ENCODE measurements around the gene BRCC3.

The BRCC3 gene

DNA sequence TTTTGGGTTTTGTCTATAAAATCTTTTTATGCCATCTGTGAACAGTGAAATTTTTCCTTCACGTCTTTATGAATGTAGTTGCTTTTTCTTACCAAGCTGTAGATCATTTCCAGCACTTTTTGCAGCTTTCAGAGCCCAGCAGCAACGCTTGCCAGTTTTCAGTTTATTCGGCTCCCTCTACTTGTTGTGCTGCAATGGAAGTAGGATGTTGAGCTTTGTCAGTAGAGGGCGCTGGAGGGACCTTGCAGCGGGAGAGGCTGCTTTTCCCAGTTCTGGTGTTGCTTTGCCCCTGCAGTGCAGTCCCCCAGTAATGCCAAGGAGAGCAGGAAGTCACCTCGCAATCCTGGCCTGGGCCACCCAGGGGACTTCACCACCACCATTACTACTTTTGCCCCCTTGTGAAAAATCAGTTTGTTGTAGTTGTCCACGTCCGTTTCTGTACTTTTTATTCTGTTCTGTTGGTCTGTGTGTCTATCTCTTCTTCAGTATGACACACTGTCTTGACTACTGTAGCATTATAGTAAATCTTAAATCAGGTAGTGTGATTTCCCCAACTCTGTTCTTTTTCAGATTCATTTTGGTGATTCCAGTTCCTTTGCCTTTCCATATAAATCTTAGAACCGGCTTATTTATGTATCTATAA is 22.2 kb upstream of the BRCC3 start:
- peaks cover 17% of the 10 kb centered on the region for H3K36me3 Mint-ChIP-seq (ENCODE audit: low read depth)
- DNase-seq (ENCODE audit: low spot score): no peak
- peaks cover 19% of the 10 kb centered on the region for H3K4me1 Mint-ChIP-seq (ENCODE audit: low read depth)
- H3K27me3 Mint-ChIP-seq (ENCODE audit: low read depth): no peaks in the 10 kb centered on the region
- H3K9me3 Mint-ChIP-seq: no peaks in the 10 kb centered on the region
- H3K4me3 Mint-ChIP-seq: no peak overlapping the region
- H3K27ac Mint-ChIP-seq: no peak overlapping the region

GRCh38 chrX:155052738-155053498 is 18.4 kb upstream of the BRCC3 start:
- H3K27ac Mint-ChIP-seq: peak overlapping the region; percentile 44
- peaks cover 20% of the 10 kb centered on the region for H3K36me3 Mint-ChIP-seq (ENCODE audit: low read depth)

GRCh38 chrX:155053656-155054055 is 17.7 kb upstream of the BRCC3 start:
- Mint-ChIP-seq H3K36me3 (ENCODE audit: low read depth) (peaks cover 20% of the 10 kb centered on the region), H3K27ac (peak overlapping the region; percentile 44), H3K27me3 (ENCODE audit: low read depth) (no peaks in the 10 kb centered on the region), H3K4me1 (ENCODE audit: low read depth) (peaks cover 30% of the 10 kb centered on the region), H3K4me3 (no peak overlapping the region), H3K9me3 (no peaks in the 10 kb centered on the region)
- no peak for DNase-seq (ENCODE audit: low spot score)

More at GRCh38 chrX:155052738-155053498, 18.4 kb upstream of the BRCC3 start:
- Mint-ChIP-seq H3K9me3 (no peaks in the 10 kb centered on the region), H3K4me3 (no peak overlapping the region), H3K27me3 (ENCODE audit: low read depth) (no peaks in the 10 kb centered on the region), H3K4me1 (ENCODE audit: low read depth) (peaks cover 31% of the 10 kb centered on the region)
- DNase-seq (ENCODE audit: low spot score): no peak

- no peak overlapping the region for H3K4me3 Mint-ChIP-seq
- no peak overlapping the region for H3K27ac Mint-ChIP-seq
These were observed 17.1 kb upstream of the BRCC3 start for GRCh38 chrX:155054255-155054654.

DNA sequence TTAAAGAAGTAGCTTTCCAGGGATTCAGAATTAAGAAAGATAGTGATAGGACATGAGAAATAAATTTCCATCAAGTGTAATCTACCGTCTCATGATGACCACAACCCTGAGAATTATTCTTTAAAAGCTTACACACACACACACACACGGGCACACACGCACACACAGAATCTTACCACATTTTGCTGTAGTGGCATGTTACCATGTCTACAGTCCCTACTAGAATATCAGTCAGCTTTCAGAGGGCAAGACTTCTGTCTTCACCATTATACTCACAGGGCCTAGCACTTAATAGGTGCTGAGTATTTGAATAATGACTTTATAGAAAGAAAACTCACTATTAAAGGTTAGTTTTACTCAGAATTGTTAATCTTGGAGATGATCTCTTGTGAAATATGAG is 15.8 kb upstream of the BRCC3 start:
- no peak overlapping the region for H3K4me3 Mint-ChIP-seq
- no peaks in the 10 kb centered on the region for H3K27me3 Mint-ChIP-seq (ENCODE audit: low read depth)
- H3K36me3 Mint-ChIP-seq (ENCODE audit: low read depth): peaks cover 19% of the 10 kb centered on the region
- no peak overlapping the region for H3K27ac Mint-ChIP-seq
- H3K9me3 Mint-ChIP-seq: no peaks in the 10 kb centered on the region
- no peak for DNase-seq (ENCODE audit: low spot score)
- H3K4me1 Mint-ChIP-seq (ENCODE audit: low read depth): peaks cover 22% of the 10 kb centered on the region

More at GRCh38 chrX:155054255-155054654, 17.1 kb upstream of the BRCC3 start:
- H3K4me1 Mint-ChIP-seq (ENCODE audit: low read depth): peaks cover 27% of the 10 kb centered on the region
- no peaks in the 10 kb centered on the region for H3K27me3 Mint-ChIP-seq (ENCODE audit: low read depth)
- peaks cover 19% of the 10 kb centered on the region for H3K36me3 Mint-ChIP-seq (ENCODE audit: low read depth)
- no peak for DNase-seq (ENCODE audit: low spot score)
- no peaks in the 10 kb centered on the region for H3K9me3 Mint-ChIP-seq

GRCh38 chrX:155056471-155056870 is 14.8 kb upstream of the BRCC3 start:
- DNase-seq (ENCODE audit: low spot score): no peak
- peaks cover 20% of the 10 kb centered on the region for H3K4me1 Mint-ChIP-seq (ENCODE audit: low read depth)
- H3K9me3 Mint-ChIP-seq: no peaks in the 10 kb centered on the region
- peak overlapping the region; percentile 62 for H3K27ac Mint-ChIP-seq
- H3K4me3 Mint-ChIP-seq: peak overlapping the region; percentile 73
- H3K27me3 Mint-ChIP-seq (ENCODE audit: low read depth): no peaks in the 10 kb centered on the region
- H3K36me3 Mint-ChIP-seq (ENCODE audit: low read depth): peaks cover 18% of the 10 kb centered on the region

GRCh38 chrX:155056877-155057792 is 14.2 kb upstream of the BRCC3 start:
- Mint-ChIP-seq H3K27ac (peak overlapping the region; percentile 62), H3K9me3 (no peaks in the 10 kb centered on the region), H3K36me3 (ENCODE audit: low read depth) (peaks cover 16% of the 10 kb centered on the region), H3K4me3 (peak overlapping the region; percentile 73), H3K4me1 (ENCODE audit: low read depth) (peaks cover 21% of the 10 kb centered on the region), H3K27me3 (ENCODE audit: low read depth) (no peaks in the 10 kb centered on the region)
- no peak for DNase-seq (ENCODE audit: low spot score)

- Mint-ChIP-seq H3K36me3 (ENCODE audit: low read depth) (peaks cover 7% of the 10 kb centered on the region), H3K4me1 (ENCODE audit: low read depth) (peaks cover 14% of the 10 kb centered on the region), H3K27ac (no peak overlapping the region), H3K27me3 (ENCODE audit: low read depth) (no peaks in the 10 kb centered on the region), H3K9me3 (no peaks in the 10 kb centered on the region), H3K4me3 (no peak overlapping the region)
- no peak for DNase-seq (ENCODE audit: low spot score)
These were observed 9.5 kb upstream of the BRCC3 start for GRCh38 chrX:155061760-155062159.

- Mint-ChIP-seq H3K4me1 (ENCODE audit: low read depth) (peaks cover 28% of the 10 kb centered on the region), H3K27me3 (ENCODE audit: low read depth) (no peaks in the 10 kb centered on the region), H3K27ac (no peak overlapping the region), H3K9me3 (no peaks in the 10 kb centered on the region), H3K36me3 (ENCODE audit: low read depth) (peaks cover 5% of the 10 kb centered on the region), H3K4me3 (no peak overlapping the region)
- no peak for DNase-seq (ENCODE audit: low spot score)
These were observed 6.1 kb upstream of the BRCC3 start for GRCh38 chrX:155065035-155065734.

DNA sequence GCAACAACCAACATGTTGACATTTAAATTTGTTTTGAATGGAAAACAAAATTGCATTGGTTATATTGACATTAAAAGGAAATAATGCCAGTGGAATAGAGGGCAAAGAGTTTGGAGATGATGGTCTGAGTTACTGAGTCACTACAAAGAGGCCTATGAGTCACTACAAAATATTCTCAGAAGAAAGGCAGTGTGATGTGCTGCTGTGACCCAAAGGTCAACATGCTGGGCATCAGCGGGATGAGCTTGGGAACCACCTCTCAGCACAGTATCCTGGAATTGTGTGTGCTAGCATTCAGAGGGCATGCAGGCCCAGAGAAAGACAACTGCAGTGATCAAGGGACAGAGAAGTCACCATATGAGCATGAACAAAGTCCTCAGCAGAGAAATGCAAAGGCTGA is 3.1 kb upstream of the BRCC3 start:
- no peaks in the 10 kb centered on the region for H3K27me3 Mint-ChIP-seq (ENCODE audit: low read depth)
- peaks cover 6% of the 10 kb centered on the region for H3K36me3 Mint-ChIP-seq (ENCODE audit: low read depth)
- peak overlapping the region; percentile 50 for H3K4me3 Mint-ChIP-seq
- peak overlapping the region; percentile 49 for H3K27ac Mint-ChIP-seq
- H3K4me1 Mint-ChIP-seq (ENCODE audit: low read depth): peaks cover 32% of the 10 kb centered on the region
- no peaks in the 10 kb centered on the region for H3K9me3 Mint-ChIP-seq
- no peak for DNase-seq (ENCODE audit: low spot score)

- H3K9me3 Mint-ChIP-seq: no peaks in the 10 kb centered on the region
- peaks cover 16% of the 10 kb centered on the region for H3K36me3 Mint-ChIP-seq (ENCODE audit: low read depth)
- H3K4me3 Mint-ChIP-seq: peak overlapping the region; percentile 89
- H3K4me1 Mint-ChIP-seq (ENCODE audit: low read depth): peaks cover 44% of the 10 kb centered on the region
- no peak overlapping the region for H3K27ac Mint-ChIP-seq
- no peaks in the 10 kb centered on the region for H3K27me3 Mint-ChIP-seq (ENCODE audit: low read depth)
- no peak for DNase-seq (ENCODE audit: low spot score)
These were observed 1.9 kb upstream of the BRCC3 start for GRCh38 chrX:155069414-155069813.

DNA sequence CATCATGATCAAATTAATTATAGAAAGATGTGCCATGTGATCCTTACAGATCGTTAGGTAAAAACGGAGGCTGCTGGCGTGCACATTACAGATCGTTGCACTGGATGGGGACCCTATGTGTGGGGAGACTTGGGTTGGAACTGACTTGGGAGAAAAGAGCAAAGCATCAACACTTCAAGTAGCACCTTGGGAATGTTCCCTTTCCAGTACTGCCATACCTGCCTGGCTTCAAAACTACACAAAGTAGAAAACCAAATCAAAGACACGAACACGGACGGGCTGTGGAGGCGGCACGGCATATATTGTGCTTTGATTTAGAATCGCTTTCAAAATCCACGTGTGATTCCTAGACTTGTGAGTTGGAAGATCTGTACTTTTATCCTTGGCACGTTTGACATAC is 1.3 kb upstream of the BRCC3 start:
- Mint-ChIP-seq H3K4me1 (ENCODE audit: low read depth) (peaks cover 45% of the 10 kb centered on the region), H3K36me3 (ENCODE audit: low read depth) (peaks cover 17% of the 10 kb centered on the region), H3K9me3 (no peaks in the 10 kb centered on the region), H3K27me3 (ENCODE audit: low read depth) (no peaks in the 10 kb centered on the region), H3K4me3 (peak overlapping the region; percentile 89), H3K27ac (peak overlapping the region; percentile 89)
- no peak for DNase-seq (ENCODE audit: low spot score)

- H3K4me3 Mint-ChIP-seq: peak overlapping the region; percentile 89
- DNase-seq (ENCODE audit: low spot score): no peak
These were observed 689 bp upstream of the BRCC3 start for GRCh38 chrX:155070663-155070974.

More at GRCh38 chrX:155070663-155070974, 689 bp upstream of the BRCC3 start:
- Mint-ChIP-seq H3K27me3 (ENCODE audit: low read depth) (no peaks in the 10 kb centered on the region), H3K27ac (peak overlapping the region; percentile 89), H3K9me3 (no peaks in the 10 kb centered on the region), H3K4me1 (ENCODE audit: low read depth) (peaks cover 48% of the 10 kb centered on the region), H3K36me3 (ENCODE audit: low read depth) (peaks cover 21% of the 10 kb centered on the region)

All from T-helper 2 cell treated with Interferon-gamma antibody and Interleukin-4, amounts not matched to agents 5 μg/mL and 100 μg/mL, for 36 hours (primary cell).